T-helper 1 cell treated with Interleukin-12 subunit alpha and Interleukin-12 subunit beta and Interleukin-4 antibody, amounts not matched to agents 30 ng/mL and 1 ng/mL, for 36 hours (primary cell): Measurements from ENCODE around the gene ETNK2. TPM values are rescaled to one million over a fixed set of nuclear protein-coding genes. Genes with fewer than 3 reads are reported as not detected.
"Not testable (repeated sequence)": the region's sequence is repeated elsewhere in the genome, so short reads cannot be mapped to it uniquely, and the experiment has no call there.

Experiments
- intact Hi-C: fragments of 100-400 bp; cut with micrococcal nuclease; formaldehyde crosslinking; loops from one replicate; pipeline ENCODE4 v1.15.1; 2024
- total RNA-seq: library from RNA; stranded (reverse); gene quantifications from 2 replicates; pipeline ENCODE4 v1.2.3, GENCODE V29; 2022

Gene ETNK2
- total RNA-seq, 1 donor from 2014 or later, result not detected

DNA sequence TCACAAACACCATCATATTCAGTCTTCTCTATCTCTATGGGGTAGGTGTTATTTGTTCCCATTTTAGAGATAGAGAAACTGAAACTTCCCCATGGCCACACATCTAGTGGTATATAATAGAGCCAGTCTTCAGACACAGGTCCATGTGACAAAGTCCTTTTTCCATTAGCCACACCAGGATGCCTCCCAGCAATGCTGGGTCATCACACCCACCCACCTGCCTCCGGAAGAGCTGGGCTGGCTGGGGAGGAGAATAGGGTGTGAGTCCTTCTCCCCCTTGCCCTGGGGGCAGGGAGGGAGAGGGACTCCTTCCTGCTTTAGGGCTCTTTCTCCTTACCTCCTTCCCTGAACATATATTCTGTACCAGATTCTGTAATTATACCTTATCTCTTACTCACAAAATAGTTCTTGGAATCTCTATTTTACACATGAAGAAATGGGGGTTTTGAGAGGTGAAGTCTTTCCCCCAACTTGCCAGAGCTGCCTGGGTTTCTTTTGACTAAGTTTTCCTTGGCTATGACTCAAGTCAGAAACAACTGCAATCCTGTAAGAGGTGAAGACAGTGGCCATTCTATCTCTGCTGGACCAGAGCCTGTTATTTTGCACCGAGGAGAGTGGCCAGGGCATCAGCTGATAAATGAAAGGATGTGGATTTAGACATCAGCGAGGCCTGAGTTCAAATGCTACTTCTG, 49.0 kb downstream of the ETNK2 start:
- intact Hi-C loops, result no loop called here

DNA sequence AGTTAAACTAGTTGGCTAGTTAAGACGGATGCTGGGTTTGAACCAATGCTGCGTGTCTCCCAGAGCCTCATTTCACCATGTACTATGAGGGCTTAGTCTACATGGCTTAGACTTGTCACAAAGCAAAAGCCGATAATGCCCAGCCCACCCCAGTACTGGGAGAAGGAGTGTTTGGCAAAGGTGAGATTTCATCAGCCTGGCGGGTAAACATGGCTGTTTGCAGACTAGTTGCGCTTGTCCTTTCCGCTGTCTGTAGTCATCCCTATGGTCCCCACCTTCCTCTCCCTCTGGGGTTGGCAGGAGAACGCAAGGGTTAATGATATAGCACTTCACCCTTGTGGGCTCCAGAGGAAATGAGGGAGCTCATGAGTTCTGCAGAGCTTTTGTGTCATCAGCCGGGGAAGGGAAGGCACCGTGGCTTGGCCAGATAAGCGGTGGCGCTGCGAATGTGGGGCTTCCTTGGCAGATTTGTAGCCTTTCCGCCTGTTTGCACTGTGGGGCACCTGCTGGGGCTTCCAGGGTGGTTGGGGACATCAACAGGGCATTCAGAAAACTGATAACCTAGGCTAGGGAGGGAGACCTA, 49.7 kb downstream of the ETNK2 start:
- intact Hi-C loops, result no loop called here

DNA sequence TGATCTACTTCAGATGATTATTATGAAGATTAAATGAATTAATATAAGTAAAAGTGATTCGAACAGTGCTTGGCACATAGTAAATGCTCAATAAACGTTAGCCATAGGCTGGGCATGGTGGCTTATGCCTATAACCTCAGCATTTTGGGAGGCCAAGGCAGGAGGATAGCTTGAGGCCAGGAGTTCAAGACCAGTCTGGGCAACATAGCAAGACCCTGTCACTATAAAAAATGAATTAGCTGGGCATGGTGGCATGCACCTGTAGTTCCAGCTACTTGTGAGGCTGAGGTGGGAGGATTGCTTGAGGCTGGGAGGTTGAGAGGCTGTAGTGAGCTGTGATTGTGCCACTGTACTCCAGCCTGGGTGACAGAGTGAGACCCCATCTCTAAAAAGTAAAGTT, 52.1 kb downstream of the ETNK2 start:
- intact Hi-C loops, result not testable (repeated sequence)

DNA sequence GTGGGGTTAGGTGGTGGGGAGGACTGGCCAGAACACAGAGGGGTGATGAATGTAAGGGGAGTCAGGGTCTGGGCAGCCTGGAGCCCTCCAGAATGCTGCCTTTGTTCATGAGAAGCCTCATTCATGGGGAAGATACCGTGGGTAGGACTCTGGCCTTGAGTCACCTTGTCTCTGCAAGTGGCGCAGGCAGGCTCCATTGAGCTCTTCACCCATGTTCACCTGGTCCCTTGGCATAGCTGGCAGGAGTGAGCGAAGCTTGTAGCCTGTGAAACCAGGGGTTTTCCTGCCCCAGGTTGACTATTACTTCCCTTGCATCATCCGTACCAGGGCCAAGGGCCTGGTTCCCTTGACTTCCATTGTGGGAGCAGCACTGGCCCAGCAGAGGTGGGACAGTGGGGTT, 53.2 kb downstream of the ETNK2 start:
- intact Hi-C loops, result no loop called here

DNA sequence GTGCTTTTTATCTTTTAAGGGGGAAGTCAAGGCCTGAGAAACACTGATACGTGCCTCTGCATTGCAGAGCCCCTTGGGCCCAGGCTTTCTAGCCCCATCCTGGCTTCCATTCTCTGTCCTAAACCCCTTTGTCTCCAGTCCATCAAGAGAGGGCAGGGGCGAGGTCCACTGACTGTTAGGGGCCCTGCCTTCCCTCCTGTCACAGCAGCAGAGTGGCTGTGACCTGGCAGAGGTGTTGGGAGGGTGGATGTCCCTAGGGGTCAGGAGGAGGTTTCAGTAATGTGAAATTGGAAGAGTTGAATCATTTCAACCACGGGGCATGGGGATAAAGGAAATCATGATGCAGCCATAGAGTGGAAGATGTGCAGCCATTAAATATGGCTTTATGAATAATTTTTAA, 54.9 kb downstream of the ETNK2 start:
- intact Hi-C loops, result no loop called here

DNA sequence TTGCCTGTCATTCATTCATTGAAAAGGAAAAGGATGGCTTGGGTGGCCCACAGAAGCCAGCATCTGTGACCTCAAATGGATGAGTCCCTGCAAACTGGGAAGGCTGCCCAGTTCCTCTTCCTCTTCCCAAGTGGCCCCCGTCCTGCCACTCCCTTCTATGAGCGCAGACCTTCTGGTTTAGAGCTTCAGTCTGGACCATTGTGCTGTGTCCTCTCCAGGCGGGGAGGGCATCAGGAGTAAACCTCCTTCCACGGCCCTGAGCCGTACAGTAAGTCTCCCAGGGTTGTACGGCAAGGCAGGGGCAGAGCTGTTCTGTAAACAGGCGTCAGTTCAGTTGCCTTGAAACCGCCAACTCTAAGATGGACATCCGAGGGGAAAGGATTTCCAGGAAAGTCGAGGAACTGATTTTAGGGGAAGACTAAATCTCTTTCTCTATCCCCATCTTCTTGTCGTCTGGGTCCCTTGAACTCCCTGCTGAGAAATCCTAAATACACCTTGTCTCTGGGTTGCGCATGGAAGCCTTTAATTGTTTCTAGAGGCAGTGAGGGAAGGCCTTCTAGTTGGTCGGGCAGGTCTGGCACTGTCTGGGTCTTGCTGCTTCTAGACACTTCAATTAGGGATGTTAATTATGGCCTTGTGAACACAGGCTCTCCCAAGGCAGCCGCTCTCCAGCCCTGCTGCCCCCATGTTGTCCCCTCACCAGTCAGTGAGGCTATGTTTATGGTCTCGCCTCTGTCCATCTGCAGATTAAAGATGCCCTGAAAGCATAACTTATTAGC, 56.8 kb downstream of the ETNK2 start:
- intact Hi-C loops, result no loop called here

DNA sequence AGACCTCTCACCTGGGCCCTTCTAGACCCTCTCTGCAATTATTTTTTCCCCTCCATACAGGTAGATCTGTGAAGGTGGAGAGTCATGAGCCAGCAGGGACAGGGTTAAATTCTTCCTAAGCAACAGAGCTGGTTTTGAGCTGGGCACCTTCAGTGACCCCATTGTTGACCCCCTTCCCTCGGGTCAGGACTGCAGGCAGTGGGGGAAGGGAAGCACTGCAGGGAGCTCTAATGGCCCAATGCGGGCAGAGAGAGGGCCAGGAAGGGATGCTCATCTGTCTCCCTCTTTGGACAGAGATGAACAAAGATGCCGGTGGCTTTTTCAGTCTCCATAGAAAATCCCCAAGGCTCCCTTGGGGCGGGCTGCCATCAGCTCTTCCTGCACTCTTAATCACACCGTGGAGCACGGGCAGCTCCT, 57.5 kb downstream of the ETNK2 start:
- intact Hi-C loops, result no loop called here

DNA sequence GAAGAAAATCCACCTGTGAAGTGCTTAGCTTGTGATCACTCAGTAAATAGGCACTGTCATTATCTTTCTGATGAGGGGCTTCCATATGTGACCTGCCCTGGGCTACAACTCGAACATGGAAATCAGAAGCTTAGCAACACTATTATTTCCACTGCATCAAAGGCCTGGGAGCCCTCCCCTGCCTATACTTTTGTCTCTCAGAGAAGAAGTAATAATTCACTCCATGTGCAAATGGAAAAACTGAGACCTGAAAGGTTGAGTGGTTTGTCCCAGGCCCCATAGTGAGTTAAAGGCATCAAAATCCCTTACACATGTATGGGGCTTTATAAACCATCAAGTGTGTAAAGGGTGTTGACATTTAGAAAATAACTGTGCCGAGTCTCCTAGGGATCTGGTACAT, 58.1 kb downstream of the ETNK2 start:
- intact Hi-C loops, result no loop called here

DNA sequence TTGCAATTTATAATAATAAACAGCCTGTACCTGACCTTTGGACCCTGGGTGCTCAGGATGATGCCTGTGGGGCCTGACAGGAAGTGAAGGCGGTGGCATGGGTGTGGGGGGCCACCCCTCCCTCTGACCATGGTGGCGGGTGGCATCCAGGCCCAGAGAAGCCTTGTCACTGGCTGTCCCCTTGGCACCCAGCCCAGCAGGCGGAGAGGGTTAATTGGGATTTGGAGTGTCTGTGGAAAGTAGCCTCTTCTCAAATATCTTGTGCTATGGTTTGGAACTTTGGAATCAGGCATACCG, 58.5 kb downstream of the ETNK2 start:
- intact Hi-C loops, result no loop called here

DNA sequence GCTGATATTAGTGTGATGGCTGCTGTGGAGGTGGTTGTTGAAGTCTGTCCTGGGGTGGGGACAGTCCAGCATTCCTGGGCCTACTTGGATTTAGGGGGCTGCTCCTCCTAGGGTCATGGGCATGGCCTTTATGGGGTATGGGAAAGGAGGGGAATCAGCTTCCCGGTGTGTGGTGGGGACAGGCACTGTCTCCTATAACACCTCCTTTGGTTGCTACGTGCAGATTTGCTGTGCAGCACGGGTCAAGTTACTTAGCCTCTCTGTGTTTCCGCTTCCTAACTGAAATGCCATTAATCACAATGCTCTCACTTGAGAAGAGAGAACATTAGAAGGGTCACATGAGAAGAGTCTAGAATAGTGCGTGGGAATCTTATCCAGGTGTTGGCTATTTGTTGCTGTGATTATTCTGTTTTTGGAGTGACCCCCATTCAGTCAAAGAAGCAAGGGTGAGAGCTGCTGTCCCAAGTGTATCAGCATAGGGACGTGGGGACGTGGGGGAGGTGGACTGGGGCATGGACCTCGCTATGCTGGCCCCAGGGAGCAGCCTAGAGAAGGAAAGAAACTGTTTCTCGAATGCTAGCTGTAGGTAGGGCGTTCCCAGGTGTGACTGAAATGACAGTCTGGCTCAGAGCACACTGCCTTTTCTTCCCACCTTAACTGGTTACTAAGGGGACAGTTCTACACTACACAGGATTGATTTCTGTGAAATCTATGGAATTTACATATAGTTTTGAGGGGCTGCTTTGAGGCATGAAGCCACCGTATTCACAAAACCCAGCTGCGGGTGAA, 59.0 kb downstream of the ETNK2 start:
- intact Hi-C loops, result no loop called here

DNA sequence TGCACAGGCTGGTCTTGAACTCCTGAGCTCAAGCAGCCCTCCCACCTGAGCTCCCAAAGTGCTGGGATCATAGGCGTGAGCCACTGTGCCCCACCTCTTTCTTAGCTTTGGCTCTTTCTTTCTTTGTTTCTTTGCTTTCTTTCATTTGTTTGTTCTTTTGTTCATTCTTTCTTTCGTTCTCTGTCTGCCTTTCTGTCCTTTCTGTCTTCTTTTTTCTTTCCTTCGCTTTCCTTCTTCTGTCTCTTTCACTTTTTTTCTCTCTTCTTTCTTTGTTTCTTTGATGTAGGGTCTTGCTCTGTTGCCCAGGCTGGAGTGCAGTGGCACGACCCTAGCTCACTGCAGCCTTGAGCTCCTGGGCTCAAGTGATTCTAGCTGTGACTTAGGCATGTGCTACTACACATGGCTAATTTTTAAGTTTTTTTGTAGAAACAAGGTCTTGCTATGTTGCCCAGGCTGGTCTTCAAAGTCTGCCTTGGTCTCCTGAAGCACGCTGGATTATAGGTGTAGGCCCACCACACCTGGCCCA, 60.0 kb downstream of the ETNK2 start:
- intact Hi-C loops, result no loop called here

DNA sequence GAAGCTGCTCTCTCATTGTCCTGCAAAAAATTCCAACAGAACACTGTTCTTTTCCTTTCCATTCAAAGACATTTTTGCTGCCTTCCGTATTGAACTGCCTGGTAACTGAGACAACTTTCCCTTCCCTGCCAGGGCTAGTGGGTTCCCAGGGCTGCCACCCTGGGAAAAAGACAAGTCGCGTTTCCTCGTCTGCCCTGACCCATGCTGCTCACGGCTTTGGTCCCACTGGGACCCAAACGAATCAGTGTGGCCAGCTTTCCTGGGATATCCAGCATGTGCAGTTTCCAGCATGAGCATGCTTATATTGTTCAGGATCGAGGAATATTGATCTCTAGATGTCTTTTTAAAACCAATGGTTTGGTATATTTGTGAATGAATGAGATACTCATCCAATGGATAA, 60.8 kb downstream of the ETNK2 start:
- intact Hi-C loops, result no loop called here

DNA sequence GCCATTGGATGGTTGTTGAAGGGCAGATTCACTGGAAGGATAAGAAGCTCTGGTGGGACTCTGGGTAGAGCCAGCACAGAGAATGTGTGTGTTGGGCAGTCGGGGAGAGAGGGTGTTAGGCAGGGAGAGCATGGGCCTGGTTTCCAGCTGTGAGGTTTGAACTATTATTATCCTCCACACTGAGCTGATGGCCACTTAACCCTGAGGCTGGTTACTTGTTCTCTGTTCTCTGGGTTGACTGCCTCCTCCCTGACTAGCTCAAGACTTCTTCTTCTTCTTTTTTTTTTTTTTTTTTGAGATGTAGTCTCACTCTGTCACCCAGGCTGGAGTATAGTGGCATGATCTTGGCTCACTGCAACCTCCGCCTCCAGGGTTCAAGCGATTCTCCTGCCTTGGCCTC, 61.7 kb downstream of the ETNK2 start:
- intact Hi-C loops, result not testable (repeated sequence)

DNA sequence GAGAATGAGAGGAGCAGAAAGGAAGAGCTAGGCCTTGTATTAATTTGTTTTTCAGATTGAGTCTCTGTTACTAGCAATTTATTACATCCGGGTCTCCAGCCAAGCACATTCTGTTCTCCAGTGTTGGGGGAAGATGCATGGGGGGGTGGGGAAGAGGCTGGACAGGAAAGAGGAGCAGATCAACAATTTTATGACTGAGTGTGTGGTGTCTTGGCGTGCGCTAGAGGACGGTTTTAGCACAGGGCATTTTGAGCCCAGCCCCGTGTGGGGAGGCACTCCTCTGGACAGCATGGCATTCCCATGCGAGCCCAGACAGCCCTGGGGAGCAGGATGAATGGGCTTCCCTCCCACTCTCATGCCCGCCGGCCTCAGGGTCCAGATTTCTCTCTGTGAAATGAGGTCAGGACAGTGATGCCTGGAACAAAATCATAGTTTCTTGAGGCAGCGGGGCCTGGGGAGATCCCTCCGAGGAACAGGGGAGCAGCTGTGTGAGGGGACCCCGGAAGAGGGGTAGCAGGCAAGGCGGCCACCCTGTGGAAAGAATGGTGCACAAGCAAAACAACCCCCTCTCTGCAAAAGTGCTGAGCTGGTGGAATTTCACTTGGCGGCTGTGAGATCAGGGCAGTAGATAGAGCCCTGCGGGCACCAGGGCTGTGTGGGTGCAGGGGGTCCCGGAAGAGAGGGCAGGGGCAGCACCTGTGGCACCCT, 62.6 kb downstream of the ETNK2 start:
- intact Hi-C loops, result no loop called here

DNA sequence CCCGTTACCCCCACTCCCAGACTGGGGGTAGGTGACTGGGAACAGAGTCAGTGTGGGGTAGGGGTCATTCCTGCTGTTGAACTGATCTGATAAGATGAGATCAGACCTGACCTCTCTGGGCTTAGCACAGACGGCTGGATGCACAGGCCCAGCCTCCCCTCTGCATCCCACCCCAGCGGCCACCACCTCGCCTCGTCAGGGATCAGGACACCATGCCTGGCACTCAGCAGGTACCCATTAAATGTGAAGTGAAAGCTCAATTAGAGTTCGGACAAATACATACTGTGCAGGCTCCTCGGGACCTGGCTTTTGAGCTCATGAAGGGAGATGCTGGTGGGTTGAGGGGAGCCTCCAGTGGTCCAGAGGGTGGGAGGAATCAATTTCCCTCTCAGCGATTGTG, 63.2 kb downstream of the ETNK2 start:
- intact Hi-C loops, result no loop called here

DNA sequence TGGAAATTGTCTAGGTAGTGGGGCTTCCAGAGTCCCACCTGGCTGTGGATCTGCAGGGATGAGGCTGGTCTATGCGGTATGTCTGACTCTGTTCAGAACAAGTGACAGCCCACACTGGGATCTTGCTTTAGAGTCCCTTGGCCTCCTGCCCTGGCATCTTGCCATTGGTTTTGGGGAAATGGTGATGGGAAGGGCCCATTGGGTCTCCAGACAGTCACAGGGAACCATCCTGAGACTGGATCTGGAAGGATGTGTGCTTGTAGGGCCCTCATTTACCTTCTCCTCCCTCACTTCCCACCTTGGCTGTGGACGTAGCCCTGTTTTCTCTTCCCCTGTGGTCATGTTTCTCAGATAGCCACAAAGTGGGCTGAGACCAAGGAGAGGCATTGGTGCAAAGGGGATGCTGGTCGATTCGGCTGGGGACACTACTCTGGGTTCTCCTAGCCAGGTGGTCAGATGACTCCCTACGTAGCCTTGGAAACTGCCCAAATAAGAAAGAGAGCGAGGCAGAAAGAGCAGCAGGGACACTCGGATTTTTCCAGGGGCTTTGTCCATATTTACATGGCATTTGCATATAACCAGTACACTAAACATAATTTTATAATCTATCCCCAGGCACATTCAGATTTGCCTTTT, 63.8 kb downstream of the ETNK2 start:
- intact Hi-C loops, result no loop called here

DNA sequence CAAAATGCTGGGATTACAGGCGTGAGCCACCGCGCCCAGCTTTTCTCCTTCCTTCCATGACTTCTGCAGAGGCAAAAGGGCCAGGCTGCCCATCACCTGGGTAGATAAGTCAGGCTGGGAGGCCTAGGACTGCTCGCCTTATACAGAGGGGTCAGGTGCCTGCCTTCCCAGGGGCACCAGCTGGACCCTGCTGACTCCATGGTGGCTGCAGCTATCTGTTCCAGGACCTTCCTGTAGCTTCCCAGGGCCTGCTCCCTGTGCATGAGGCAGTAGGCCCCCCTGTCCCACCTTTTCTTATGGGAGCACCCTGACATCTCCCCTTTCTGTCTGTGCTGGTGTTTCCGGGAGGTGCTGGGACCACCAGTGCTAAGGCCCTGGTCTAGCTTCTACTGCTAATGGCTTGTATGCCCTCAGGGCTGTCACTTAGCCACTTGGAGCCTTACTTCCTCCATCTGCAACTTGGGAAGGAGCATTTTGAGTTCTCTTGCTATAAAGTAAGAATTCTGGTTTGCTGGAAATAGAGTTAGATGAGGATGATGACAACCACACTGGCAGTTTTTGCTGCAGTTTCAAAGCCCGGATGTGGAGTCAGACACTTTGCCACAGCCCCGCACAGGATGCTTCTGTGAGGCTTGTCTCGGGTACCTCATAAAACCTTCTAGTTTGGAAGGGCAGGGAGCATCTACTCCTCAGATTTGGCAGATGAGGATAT, 64.5 kb downstream of the ETNK2 start:
- intact Hi-C loops, result no loop called here

DNA sequence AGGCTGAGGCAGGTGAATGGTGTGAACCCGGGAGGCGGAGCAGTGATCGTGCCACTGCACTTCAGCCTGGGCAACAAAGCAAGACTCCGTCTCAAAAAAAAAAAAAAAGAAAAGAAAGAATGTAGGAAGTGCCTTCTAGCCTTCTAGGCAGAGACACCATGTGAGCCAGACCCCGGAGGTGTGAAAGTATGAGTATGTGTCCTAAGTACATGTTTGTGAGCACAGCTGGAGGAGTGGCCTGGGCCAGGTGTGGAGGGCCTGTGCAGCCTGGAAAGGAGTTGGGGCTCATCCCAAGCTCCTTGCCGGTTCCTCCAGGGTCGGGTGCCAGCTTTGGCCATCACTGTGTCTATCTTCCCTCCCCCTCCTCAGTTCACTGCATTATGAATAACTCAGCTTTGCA, 66.0 kb downstream of the ETNK2 start:
- intact Hi-C loops, result no loop called here

DNA sequence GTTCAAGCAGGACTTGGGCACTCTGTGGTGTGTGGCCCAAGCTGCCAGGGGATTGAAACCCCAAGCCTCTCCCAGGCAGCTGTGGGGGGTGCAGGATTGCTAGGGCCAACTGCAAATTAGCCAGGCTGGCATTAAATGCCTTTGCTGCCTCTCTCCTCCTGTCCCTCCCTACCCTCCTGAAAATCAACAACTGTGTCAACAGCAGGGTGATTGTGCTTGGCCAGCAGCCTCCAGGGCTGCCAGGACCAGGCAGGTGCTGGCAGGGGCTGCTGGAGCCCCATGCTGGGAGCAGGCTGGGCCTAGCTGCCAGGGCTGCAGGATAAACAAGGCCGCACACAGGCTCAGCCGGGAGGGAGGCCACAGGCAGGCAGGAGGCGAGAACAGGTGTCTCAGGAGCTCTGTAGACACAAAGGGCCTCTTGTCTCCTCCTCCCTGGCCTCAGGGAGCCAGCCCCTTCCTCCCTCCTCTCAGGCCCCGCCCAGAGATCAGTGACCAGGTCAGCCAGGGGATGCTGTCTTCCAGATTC, 67.5 kb downstream of the ETNK2 start:
- intact Hi-C loops, result no loop called here

DNA sequence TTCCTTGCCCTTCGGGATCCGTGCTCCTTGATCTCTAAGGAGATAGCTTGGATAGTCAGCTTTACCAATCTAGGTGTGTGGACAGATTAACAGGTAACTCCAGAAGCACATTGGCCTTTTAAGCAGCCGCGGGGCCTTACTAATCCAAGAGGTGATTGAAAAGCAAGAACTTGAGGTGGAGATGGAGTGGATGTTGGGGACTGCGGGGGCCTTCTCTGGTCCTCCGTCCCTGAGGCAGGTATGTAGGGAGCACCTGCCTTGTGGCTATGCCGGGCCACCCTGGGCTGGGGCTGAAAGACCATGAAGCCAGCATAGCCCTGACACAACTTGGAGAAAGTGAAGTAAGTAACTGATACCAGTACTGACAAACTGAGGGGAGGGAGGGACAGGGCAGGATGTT, 68.4 kb downstream of the ETNK2 start:
- intact Hi-C loops, result no loop called here
